Left forelimb (tissue), 1 donor: Measurements from ENCODE around the gene COL6A1.
A peak's percentile ranks its signal among the peaks of the same experiment; 100 is the strongest.

Experiments used
- DNase-seq: peaks from one replicate; pipeline ENCODE4 v3.0.0-alpha.2; 2018; ENCODE audit warnings: low spot score

COL6A1 gene

DNA sequence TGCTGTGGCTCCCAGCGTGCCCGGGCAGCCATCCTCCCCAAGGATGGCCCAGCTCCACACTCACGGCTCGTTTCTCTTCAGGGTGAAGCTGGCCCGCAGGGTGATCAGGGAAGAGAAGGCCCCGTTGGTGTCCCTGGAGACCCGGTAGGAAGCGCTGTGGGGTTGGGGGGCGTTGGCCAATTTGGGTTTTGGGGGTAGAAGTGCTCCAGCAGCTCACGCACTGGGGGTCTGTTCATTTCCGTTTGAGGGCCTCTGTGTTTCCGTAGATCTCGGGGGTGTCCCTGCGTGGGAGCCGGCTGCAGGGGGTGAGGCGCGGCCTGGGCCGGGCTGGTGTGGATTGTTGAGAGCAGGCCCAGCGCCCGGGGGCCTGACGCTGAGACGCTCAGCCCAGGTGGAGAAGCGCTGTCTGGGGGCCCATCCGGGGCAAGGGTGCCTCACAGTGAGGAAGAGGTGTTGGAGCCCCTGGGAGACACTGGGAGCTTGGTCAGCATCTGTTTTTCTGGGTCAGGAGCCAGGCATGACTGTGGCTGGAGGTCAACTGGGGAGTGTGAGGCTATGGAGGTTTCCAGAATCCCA, 12.6 kb downstream of the COL6A1 start:
- peak; percentile 65 for DNase-seq

DNA sequence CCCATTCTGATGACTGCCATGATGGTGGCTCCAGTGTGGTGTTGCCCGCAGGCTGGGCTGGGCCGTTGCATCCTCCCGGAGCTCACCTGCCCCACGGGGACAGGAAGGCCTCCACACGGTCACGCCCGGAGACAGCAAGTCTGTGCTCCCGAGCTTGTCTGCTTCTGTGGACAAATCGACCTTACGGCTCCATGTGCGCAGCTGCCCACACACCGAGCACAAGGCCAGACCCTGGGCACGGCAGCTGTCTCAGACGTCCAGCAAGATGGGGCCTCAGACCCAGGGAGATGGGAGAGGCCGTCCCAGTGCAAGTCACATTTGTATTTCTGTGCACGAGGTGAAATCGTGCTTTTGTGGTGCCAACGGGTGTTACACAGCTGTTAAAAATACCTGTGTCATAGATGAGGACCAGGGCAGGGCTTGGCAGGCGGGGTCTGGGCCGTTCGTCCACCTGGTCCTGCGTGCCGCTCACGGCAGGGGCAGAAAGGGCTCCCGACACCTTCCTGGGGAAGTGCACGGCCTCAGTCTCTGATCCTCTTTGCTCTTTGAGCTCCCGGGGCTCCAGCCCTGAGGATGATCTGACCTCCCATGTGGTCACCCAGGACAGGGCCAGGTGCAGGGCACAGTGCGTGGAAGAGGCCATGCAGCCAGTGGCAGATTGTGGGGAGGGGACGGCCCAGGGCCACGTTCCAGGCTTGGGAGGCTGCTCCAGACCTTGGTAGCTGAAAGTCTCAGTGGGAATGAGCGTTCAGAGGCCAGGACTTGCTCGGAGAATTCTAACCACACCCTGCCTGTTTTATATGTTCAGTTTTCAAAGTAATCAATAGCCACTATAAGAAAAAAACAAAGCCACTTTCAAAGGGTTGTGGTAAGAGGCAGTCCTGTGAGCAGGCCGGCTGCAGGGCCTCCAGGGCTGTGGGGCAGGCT, 13.5 kb downstream of the COL6A1 start:
- DNase-seq: peak; percentile 63

DNA sequence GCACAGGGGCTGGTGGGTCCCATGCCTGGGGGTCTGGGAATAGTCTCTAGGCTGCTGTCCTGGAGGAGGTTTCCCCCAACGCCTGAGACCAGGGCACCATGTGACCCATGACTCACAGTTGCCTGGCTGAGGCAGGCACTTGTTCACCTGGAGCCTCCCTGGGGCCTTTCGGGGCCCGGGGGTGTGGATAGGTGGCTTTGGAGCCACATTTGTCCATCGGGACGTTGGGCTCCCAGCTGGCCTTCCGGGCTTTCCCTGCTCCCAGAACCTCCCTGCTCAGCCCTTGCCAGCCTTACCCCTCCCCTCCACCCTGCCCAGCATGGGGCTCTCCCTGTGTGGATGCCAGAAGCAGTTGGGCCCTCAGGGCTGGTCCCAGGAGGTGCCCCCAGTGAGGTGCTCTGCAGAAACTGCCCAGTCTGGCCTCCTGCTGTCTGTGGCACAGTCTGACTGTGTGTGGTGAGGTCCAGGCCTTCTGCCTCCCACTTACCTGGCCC, 14.2 kb downstream of the COL6A1 start:
- DNase-seq: peak; percentile 65

GRCh38 chr21:45996311-45997204, 15.0 kb downstream of the COL6A1 start:
- no peak for DNase-seq

DNA sequence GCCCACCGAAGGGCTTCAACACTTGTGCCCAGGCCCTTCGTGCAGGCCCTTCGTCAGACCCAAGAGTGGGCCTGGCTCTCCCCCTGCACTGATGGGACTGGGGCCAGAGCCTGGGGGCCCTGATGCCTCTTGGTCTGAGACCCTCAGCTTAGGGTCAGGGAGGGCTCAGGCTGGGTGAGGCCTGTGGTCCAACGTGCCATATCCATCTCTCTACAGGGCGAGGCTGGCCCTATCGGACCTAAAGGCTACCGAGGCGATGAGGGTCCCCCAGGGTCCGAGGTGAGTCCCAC, 15.6 kb downstream of the COL6A1 start:
- no peak for DNase-seq

- DNase-seq: peak; percentile 62
Measured at GRCh38 chr21:45997495-45998275, 16.1 kb downstream of the COL6A1 start.

DNA sequence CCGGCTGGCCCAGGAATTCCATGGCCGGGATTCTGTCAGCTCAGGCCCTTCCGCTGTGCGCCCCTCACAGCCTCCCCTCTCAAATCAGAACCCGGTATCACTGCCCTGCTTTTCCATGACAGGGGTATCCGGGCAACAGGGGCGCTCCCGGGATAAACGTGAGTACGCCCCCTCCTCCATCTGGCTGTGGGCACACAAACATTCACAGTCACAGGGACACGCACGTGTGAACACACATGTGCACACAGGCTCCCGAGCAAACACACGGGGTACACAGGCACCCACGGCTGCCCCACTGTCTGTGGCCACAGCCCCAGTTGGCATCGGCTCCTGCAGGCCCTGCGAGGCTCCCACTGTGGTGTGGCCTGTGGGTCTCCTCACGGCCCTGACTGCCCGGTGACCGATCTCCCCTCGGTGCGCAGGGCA, 16.7 kb downstream of the COL6A1 start:
- DNase-seq: peak; percentile 64

GRCh38 chr21:45998871-45999580, 17.5 kb downstream of the COL6A1 start:
- no peak for DNase-seq

DNA sequence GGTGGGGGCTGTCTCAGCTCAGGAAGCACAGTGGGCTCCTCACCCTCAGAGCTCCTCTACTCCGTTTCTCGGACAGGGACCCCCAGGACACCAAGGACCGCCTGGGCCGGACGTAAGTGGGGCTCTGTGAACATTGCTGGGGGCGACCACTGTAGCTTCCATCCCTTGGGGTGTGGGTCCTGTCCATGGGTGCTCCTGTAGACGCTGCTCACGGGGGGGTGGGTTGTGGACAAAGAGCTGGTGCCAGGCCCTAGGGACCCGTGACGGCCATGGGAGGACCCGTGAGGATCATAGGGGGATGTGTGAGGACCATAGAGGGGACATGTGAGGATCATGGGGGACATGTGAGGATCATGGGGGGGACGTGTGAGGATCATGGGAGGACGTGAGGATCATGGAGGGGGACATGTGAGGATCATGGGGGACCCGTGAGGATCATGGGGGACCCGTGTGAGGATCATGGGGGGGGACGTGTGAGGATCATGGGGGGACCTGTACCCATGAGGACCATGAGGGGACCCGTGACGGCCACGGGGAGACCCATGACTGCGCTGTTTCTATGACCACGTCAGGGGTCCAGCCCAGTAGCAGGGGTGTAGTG, 18.1 kb downstream of the COL6A1 start:
- no peak for DNase-seq

GRCh38 chr21:46000182-46000730, 18.7 kb downstream of the COL6A1 start:
- DNase-seq: peak; percentile 62

GRCh38 chr21:46000731-46001641, 19.4 kb downstream of the COL6A1 start:
- peak; percentile 67 for DNase-seq

DNA sequence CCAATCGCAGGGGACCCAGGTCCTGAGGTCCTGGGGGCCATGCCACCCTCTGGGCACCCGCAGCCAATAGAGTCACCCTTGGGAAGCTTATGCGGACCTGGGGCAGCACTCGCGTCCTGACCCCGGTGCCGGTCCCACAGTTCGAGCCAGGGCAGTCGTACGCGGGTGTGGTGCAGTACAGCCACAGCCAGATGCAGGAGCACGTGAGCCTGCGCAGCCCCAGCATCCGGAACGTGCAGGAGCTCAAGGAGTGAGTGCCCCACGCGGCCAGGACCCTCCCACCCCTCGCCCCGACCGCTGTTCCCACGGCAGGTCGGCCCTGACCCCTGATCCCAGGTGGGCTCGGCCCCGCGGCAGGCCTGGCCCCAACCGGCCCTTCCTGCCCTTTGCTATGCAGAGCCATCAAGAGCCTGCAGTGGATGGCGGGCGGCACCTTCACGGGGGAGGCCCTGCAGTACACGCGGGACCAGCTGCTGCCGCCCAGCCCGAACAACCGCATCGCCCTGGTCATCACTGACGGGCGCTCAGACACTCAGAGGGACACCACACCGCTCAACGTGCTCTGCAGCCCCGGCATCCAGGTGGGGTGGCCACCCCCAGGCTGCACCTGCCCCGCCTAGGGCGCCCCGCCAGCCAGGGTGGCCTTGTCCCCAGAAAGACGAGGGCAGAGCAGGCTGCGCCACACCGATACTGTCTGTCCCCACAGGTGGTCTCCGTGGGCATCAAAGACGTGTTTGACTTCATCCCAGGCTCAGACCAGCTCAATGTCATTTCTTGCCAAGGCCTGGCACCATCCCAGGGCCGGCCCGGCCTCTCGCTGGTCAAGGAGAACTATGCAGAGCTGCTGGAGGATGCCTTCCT, 20.5 kb downstream of the COL6A1 start:
- DNase-seq: no peak

GRCh38 chr21:46002841-46003574, 21.4 kb downstream of the COL6A1 start:
- peak; percentile 66 for DNase-seq

- no peak for DNase-seq
Measured at GRCh38 chr21:46003575-46004007, 22.0 kb downstream of the COL6A1 start.

GRCh38 chr21:46004168-46004861, 22.7 kb downstream of the COL6A1 start:
- DNase-seq: no peak

DNA sequence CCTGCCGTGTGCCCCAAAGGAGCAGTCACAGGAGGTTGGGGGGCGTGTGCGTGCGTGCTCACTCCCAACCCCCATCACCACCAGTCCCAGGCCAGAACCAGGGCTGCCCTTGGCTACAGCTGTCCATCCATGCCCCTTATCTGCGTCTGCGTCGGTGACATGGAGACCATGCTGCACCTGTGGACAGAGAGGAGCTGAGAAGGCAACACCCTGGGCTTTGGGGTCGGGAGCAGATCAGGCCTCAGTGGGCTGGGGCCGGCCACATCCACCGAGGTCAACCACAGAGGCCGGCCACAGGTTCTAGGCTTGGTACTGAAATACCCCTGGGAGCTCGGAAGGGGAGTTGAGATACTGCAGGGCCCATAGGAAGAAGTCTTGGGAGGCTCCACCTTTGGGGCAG, 23.5 kb downstream of the COL6A1 start:
- DNase-seq: no peak

DNA sequence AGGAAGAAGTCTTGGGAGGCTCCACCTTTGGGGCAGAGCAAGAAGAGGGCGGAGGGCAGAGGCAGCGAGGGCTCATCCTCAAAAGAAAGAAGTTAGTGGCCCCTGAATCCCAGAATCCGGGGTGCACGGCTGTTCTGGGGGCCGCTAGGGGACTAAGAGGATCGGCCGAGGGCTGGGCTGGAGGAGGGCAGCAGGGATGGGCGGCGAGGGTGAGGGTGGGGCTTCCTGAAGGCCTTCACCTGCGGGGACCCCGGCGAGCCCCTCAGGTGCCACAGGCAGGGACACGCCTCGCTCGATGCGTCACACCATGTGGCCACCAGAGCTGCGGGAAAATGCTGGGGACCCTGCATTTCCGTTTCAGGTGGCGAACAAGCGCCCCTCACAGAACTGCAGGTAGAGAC, 23.9 kb downstream of the COL6A1 start:
- no peak for DNase-seq
